SHP77 treated with DMSO at 0.1 percent for 48 hours (cell line): ENCODE data around the gene MS4A1.
"Not testable (repeated sequence)": the region's sequence is repeated elsewhere in the genome, so short reads cannot be mapped to it uniquely, and the experiment has no call there.

ENCODE experiments used
- DNase-seq: peaks from one replicate; lab custom pipeline; 2025; lab: John Stamatoyannopoulos, UW

The MS4A1 gene

DNA sequence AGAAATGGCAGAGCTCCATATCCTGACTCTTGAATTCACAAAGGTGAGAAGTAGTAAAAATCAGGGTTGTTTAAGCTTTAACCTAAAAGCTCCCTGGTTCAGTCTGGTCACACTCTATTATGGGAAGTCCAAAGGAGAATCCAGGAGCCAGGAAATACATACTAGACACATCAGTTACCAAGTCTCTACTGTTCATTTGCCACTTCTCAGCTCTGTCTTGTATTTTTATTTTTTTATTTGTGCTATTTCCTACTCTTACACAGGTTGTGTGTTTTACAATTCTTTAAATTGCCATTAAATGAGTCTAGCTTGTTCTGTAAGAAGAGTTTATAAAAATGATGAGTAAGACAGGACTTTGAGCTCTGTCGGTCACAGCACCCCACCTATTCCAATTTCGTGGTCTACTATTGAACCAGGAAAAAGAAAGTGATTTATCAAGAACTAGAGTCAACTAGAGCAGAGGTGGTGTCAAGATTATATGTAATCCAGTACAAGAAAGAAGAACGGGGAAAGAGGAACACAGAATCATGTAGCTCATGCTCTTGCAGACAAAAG lies 46.7 kb downstream of the MS4A1 start:
- DNase-seq = no peak

DNA sequence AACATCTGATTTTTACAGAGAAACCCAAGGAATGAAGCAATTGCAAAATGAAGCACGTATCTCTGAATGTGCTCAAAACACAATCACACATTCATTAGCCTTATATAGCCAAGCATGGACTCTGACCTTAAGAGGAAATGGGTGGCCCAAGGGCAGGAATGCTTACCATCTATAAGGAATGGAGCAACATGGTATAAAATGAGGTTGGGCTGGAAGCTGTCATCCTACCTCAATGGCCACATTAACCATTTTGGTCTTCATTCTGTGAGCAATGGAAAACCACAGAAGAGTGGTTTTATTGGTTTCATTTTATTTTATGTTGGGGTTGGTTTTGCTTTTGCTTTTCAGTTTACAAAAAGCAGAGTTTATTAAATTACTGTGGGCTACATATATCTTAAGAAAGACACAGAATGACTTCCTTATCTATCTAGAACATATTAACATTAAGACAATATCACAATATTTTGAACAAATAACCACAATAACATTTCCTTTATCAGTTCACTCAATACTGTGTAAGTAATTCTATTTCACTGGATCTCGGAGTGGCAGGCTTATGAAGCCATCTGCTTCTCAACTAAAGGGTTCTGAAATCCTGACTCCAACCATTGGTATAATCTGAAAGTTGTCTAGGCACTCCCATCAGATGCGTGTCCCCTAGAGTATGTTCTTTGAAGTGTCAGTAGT lies 48.7 kb downstream of the MS4A1 start:
- no peak for DNase-seq

DNA sequence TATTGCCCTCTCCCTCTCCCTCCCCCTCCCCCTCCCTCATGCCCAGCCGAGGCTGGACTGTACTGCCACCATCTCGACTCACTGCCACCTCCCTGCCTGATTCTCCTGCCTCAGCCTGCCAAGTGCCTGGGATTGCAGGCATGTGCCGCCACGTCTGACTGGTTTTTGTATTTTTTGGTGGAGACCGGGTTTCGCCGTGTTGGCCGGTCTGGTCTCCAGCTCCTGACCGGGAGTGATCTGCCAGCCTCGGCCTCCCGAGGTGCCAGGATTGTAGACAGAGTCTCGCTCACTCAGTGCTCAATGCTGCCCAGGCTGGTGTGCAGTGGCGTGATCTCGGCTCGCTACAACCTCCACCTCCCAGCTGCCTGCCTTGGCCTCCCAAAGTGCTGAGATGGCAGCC lies 54.0 kb downstream of the MS4A1 start:
- DNase-seq = not testable (repeated sequence)

DNA sequence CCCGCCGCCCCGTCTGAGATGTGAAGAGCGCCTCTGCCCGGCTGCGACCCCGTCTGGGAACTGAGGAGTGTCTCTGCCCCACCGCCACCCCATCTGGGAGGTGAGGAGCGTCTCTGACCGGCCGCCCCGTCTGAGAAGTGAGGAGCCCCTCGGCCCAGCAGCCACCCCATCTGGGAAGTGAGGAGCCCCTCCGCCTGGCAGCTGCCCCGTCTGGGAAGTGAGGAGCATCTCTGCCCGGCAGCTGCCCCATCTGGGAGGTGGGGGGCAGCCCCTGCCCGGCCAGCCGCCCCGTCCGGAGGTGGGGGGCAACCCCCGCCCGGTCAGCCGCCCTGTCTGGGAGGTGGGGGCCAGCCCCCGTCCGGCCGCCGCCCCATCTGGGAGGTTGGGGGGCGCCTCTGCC lies 54.6 kb downstream of the MS4A1 start:
- not testable (repeated sequence) for DNase-seq

DNA sequence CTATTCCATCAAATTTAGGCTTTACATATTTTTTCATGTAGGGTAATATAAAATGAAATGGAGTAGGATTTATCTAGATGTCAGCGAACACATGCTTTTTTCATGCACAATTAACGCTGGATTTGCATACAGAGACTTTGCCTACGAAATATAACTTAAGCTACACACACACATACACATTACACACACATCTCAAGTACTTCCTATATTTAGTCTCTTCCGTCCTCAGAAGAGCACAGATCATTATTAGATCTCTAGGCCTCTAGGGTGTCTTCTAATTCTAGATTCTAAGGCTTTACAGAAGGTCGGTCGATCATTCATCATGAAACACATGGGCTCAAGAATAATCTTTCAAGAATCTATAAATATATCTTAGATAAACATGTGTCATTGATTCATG lies 55.7 kb downstream of the MS4A1 start:
- DNase-seq = no peak

DNA sequence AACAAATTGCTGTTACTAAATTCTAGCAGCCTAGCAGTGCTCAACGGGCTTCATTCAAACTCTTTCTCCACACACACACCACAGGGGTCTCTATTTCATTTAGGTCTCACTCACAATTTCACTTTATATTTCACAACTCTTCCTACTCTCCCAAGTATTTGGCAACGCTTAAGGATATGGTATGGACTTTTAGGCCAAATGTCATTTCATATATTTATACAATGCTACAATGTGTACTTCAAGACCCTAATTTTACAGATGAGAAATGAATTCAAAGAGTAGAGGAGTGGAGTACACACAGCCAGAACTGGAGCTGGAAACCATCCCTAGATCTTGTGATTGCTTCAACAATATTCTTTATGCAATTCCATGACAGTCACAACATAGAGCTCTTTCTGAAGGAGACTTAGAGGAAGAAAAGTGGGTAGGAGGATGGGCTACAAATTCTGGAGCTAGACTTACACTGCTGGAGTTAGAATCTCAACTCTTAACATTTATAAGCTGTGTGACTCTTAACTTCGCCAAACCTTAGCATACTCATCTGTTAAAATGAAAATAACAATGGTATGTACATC lies 57.1 kb downstream of the MS4A1 start:
- DNase-seq = no peak

DNA sequence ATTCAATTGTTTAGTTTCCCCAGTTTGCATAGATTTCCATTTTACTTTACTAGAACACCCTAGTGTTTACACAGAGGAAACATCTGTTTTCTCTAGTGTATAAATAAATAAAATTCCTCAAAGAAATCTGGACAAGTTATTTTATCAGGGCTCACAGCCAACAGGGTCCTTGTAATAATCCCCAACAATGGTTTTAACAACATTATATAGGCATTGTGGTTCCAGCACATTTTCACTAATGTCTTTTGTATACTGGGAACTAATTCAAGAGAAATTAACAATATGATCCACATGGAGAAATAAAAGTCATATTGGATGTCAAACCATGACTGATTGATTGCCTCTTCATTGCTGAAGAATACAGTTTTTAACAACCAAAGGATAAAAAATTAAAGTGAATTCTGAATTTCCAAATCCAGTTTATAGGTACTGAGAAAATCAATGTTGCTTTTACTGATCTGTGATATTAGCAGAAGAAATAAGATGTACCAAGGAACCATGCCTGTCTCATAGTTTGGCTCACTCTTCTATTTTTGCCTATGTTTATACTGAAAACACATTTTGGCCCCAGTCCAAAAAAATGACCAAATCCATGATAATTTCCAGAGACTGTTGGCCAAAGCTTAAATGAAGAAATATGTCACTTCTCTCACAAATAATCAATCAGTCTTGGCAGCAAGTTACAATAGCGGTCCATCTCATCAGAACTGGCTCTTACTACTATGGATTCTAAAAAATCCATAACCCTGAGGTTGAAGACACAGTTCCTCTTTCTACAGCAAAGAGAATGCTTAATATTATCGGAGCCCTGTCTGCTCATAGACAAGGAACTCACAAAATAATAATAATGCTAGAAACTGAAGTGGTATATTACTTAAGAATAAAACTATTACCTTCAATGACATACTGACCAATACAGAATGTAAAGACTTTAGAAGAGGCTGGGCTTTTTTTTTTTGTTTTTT lies 58.1 kb downstream of the MS4A1 start:
- DNase-seq = no peak

DNA sequence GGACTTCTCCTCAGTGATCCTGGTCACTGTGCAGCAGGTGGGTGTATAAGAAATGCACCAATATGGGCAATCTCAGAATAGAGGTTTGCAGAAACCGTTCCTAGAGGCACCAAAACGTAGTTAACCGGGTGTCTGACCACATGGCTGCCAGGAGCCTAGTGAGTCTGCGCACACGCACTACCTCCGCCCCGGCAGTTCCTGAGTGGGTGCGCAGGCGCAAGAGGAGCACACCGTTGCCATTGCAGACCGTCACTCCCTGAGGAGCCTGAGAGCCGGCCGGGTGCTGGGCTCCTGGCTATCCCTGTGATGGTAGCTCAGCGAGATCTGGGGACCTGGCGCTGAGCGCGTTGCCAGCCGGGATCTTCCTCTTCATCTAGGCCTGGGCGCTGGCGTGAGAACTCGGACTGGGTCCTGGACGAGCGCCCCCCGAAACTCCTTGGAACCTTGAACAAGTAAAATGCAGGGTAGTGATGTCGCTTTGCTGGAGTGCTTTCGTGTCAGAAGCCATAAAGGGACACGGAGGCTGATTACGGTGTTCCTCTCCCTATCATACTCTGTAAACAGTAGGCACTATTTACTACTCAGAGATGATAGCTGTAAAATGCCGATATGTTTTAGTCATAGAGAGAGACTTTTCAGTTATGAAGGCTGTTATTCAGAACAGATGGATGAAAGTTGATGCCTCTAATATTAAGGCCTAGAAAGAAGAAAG lies 59.7 kb downstream of the MS4A1 start, which contains the start of gene MS4A13:
TSS of gene MS4A13 (plus strand) at position 249 of the 712 bp plus-strand sequence. CDS start 2,692 bp downstream, outside the sequence.
- DNase-seq = no peak
